Stimulated activated naive CD4-positive, alpha-beta T cell (primary cell): Measurements from ENCODE around the gene PARL.

Experiments used
- DNase-seq, 6 experiments: peaks; one replicate each; lab custom pipeline; 2025; lab: John Stamatoyannopoulos, UW

The PARL gene

GRCh38 chr3:183854318-183855035 is 30.2 kb downstream of the PARL start:
- no peak for DNase-seq

GRCh38 chr3:183845608-183846288 is 38.9 kb downstream of the PARL start:
- no peak for DNase-seq

DNA sequence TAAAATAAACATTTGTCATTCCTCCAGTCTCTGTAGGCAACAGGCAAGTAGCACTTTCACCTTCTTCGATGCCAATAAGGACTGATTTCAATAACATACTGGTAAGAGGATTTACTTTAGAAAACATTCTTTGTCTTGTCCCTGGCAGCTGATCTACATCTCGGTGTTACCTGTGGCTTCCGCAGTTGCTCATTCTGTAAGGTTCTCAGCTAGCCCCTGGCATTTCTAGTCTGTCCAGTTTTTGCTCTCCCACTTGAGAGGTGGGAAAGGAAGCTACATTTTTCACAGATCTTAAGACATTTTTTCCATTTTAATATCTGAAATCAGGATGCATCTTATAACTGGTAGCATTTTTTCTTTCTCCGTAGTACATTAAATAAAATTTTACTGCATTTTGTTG is 39.6 kb downstream of the PARL start:
- no peak for DNase-seq

DNA sequence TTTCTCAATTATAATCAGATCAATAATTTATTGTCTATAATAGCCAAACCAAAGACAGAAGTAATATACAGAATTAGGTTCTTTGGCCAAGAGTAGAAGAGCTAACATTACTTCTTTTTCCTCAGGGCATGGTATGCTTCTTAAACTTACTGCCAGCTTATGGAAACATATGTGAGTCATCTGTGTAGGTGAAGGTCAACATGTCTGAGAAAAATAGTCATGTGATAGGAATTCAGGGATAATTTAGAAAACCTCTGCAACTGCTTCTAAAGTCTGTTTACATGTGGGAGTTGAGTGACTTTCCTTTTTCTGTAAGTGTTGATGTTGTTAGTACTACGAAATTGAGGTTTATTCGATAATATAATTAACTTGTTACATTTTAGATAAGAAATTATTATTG is 40.1 kb downstream of the PARL start:
- DNase-seq = no peak

DNA sequence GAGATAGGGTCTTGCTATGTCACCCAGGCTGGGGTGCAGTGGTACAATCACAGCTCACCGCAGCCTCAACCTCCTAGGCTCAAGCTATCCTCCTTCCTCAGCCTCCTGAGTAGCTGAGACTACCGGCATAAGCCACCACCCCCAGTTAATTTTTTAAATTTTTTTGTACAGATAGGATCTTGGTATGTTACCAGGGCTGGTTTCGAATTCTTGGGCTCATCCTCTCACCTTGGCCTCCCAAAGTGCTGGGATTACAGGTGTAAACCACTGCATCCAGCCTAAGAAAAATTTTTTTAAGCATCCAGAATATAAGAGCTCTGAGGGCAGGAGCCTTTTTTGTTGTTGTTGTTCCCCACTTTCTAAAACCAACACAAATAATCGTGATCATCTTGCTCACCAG is 44.9 kb downstream of the PARL start:
- DNase-seq = no peak

DNA sequence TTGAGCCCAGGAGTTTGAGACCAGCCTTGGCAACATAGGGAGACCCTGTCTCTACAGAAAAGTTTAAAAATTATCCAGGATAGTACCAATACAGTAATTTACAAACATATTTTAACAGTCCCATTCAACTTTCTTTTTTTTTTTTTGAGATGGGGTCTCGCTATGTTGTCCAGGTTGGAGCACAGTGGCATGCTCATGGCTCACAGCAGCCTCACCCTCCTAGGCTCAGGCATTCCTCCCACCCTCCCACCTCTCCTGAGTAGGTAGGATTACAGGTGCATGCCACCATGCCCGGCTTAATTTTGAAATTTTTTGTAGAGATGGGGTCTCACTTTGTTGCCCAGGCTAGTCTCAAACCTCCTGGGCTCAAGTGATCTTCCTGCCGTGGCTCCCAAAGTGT is 46.8 kb downstream of the PARL start:
- DNase-seq = no peak

GRCh38 chr3:183837390-183837789 is 47.3 kb downstream of the PARL start:
- DNase-seq = no peak

DNA sequence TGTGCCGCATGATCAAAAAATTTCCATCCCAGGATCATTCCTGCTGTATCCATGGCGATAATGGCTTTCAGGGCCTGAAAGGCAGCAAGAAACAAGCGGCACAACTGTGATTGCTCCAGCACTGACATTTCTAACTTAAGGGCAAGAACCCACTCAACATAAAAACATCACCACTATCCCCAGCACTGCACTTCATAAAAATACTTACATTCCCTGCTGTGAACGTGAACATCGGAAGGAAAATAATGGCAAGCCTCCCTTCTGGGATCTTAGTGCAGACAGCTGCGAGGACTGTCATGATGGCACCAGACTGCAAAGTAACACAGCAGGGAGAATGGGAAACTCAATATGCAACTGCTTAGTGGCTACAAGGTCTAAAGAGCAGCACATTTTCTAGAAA is 51.2 kb downstream of the PARL start:
- DNase-seq = no peak

- DNase-seq = no peak
These were observed 54.5 kb downstream of the PARL start for GRCh38 chr3:183830187-183830586.

DNA sequence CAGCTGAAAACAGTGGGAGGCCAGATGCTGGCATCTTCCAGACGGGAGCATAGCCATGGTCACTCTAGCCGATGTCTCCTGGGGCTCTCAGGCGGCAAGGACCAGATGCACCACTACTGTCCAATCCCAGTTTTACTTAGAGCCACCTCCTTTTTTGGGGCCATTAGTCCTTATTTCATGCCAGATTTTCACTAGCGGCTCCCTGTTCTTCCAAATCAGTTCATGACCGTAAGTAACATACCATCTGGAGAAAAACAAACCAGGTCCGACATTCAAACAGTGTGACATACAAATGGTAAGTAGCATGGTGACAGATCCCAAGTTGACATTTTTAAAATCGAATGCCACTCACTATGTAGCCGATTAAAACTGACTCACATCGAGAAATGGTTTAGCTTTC is 55.2 kb downstream of the PARL start:
- DNase-seq = no peak

DNA sequence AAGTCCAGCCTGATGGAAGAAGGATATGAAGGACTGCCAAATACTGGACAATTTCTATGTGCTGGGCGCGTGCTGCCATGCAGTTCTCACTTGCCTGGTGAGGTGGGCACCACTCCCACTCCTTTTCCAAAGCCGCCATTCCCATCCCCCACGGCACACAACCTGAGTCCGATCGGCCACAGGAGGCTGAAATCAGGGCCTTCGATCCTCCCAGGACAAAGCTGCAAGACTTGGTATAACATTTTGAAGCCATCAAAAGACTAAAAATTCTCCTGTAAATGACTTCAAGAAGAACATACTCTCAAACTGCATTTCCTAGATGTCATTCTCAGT is 56.2 kb downstream of the PARL start:
- no peak for DNase-seq

GRCh38 chr3:183827809-183828537 is 56.7 kb downstream of the PARL start:
- no peak for DNase-seq

GRCh38 chr3:183826448-183827250 is 58.0 kb downstream of the PARL start:
- peak in 1 of 6 experiments; percentile 2 for DNase-seq

- DNase-seq = peak; percentile 8 to 56 (median 24)
These were observed 59.1 kb downstream of the PARL start, which contains the start of gene MAP6D1 for GRCh38 chr3:183825456-183826161. TSS of gene MAP6D1 (minus strand) at chr3:183825577. CDS start at chr3:183825547, 30 bp downstream.

DNA sequence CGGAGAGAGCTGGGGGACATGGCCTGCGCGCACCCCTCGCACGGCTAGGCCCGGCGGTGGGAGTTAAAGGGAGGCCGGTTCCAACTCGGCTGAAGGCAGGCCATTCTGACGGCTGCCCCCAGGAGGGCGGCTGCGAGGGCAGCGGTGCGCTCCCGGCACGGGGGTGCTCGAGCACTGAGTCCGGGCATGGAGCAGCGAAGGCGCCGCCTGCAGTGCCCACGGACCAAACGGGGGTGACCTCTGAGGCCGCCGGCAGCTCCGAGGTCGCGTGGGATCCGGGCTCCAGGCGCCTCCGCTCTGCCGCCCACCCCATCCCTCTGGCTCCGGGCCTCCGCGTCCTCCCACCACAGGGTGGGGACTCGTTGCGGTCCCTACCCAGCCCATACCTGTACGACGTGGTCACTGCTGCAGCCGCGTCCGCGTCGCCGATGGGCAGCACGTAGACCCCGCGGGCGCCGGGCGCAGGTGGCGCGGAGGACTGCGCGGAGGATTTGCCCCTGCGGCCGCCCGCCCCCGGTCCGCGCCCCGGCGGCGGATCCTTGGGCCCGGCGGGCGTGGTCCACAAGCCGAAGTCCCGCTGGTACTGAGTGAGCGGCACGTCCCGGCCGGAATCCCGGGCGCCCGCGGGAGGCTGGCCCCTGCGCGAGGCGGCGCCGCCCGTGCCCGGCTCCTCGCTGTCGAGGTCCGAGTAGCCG is 59.8 kb downstream of the PARL start:
- peak in 3 of 6 experiments; percentile 6 to 19 (median 16) for DNase-seq

DNA sequence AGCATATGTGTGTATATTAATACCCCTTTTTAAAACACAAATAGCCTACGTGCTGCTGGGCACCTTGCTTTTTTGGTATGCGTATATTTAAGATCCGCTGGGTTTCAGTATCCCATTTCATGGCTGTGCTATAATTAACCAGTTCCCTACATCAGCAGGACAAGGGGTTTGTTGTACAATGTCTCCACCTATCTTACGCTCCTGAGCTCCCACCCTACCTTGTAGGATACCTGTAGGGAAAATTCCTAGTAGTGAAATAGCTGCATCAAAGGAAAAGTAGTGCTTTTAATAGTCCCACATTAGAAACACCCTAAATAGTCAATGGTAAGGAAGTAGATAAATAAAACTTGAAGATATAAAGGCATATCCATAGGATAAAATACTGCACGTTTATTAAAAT is 60.7 kb downstream of the PARL start:
- DNase-seq = no peak

DNA sequence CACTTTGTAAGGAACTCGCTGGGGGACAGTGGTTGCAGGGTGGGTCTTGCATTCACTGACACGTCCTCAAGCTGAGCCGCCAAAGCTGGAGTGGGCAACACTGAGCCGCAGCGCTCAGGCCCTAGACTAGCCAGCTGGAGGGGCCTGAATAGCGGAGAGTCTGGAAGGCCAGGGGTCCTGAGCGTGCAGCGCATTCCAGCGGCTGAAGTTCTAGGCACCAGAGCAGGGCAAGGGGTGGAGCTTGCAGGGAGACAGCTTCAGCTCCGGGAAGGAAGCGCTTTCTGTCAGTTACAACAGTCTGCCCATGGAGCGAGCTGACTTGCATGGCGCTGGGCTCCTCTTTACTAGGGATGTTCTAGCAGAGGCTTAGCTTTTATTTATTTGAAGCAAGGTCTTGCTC is 62.0 kb downstream of the PARL start:
- DNase-seq = no peak

- DNase-seq = no peak
These were observed 64.8 kb downstream of the PARL start for GRCh38 chr3:183819831-183820230.

GRCh38 chr3:183818706-183819624 is 65.7 kb downstream of the PARL start:
- DNase-seq = no peak
